GM23338 (cell line): ENCODE results near the gene NCKAP5. TPM values are rescaled to one million over a fixed set of nuclear protein-coding genes. Genes with fewer than 3 reads are reported as not detected.

ENCODE experiments used
- ATAC-seq: fragments of 200-7000 bp; cut with Tn5 transposase; 3 replicates; pipeline ENCODE4 v1.9.1; 2020
- DNase-seq: peaks from one replicate; pipeline ENCODE4 v3.0.0-alpha.2; 2015; ENCODE audit warnings: low spot score
- H2AFZ ChIP-seq: fragments of 200-600 bp; sonication (generic); 2 replicates; pipeline ENCODE4 v1.8.0; 2016; ENCODE audit warnings: antibody characterized with exemption, mild to moderate bottlenecking, moderate library complexity
- H3F3A ChIP-seq: fragments of 200-600 bp; sonication (generic); replicated peaks from 2 replicates; pipeline ENCODE4 v1.8.0; 2017; ENCODE audit warnings: antibody characterized with exemption, mixed run types, low read depth
- H3K27ac ChIP-seq: fragments of 200-600 bp; sonication (generic); 2 replicates; pipeline ENCODE4 v1.6.1; 2016; ENCODE audit warnings: low read depth
- H3K27me3 ChIP-seq: fragments of 200-600 bp; sonication (generic); 2 replicates; pipeline ENCODE4 v1.8.0; 2016; ENCODE audit warnings: mild to moderate bottlenecking, mixed run types, moderate library complexity; ENCODE audit not compliant: insufficient read depth
- H3K36me3 ChIP-seq: fragments of 200-600 bp; sonication (generic); 2 replicates; pipeline ENCODE4 v1.8.0; 2016; ENCODE audit warnings: mild to moderate bottlenecking; ENCODE audit not compliant: insufficient read depth
- H3K4me1 ChIP-seq: fragments of 200-600 bp; sonication (generic); 2 replicates; pipeline ENCODE4 v1.8.0; 2016; ENCODE audit warnings: mild to moderate bottlenecking, moderate library complexity; ENCODE audit not compliant: insufficient read depth
- H3K4me2 ChIP-seq: fragments of 200-600 bp; sonication (generic); 2 replicates; pipeline ENCODE4 v1.7.1; 2017; ENCODE audit warnings: mixed run types
- H3K4me3 ChIP-seq: fragments of 200-600 bp; sonication (generic); 2 replicates; pipeline ENCODE4 v1.6.1; 2016; ENCODE audit warnings: mixed run types
- H3K79me2 ChIP-seq: fragments of 200-600 bp; sonication (generic); replicated peaks from 2 replicates; pipeline ENCODE4 v1.8.0; 2017; ENCODE audit warnings: mild to moderate bottlenecking; ENCODE audit not compliant: insufficient read depth
- H3K9me2 ChIP-seq: fragments of 200-600 bp; sonication (generic); 2 replicates; pipeline ENCODE4 v1.8.0; 2017; ENCODE audit not compliant: insufficient read depth
- H4K20me1 ChIP-seq: fragments of 200-600 bp; sonication (generic); replicated peaks from 2 replicates; pipeline ENCODE4 v1.8.0; 2017; ENCODE audit warnings: mild to moderate bottlenecking; ENCODE audit not compliant: insufficient read depth
- H3K27ac Mint-ChIP-seq: 2 replicates; pipeline ENCODE4 v1.8.0; 2020; ENCODE audit warnings: inconsistent platforms, mild to moderate bottlenecking, moderate library complexity, mixed read lengths
- H3K27me3 Mint-ChIP-seq: 3 replicates; pipeline ENCODE4 v1.8.0; 2022; ENCODE audit warnings: low read depth, mild to moderate bottlenecking, moderate library complexity, mixed read lengths, inconsistent platforms; ENCODE audit not compliant: insufficient read depth, poor library complexity
- H3K36me3 Mint-ChIP-seq: 3 replicates; pipeline ENCODE4 v1.8.0; 2021; ENCODE audit warnings: low read depth, mild to moderate bottlenecking, inconsistent platforms, moderate library complexity, mixed read lengths
- H3K4me1 Mint-ChIP-seq: 3 replicates; pipeline ENCODE4 v1.8.0; 2020; ENCODE audit warnings: mild to moderate bottlenecking, inconsistent platforms, mixed read lengths
- H3K4me3 Mint-ChIP-seq: 3 replicates; pipeline ENCODE4 v1.8.0; 2021; ENCODE audit warnings: moderate library complexity, mild to moderate bottlenecking, inconsistent platforms, mixed read lengths
- H3K9me3 Mint-ChIP-seq: 3 replicates; pipeline ENCODE4 v1.8.0; 2020; ENCODE audit warnings: moderate library complexity, mild to moderate bottlenecking, inconsistent platforms, mixed read lengths
- CREB1 ChIP-seq: fragments of 250-450 bp; sonication (Bioruptor Pico); IDR thresholded peaks from 2 replicates; pipeline ENCODE4 v1.5.0; 2020; ENCODE audit warnings: low read depth, mild to moderate bottlenecking, moderate library complexity
- ETS1 ChIP-seq: IDR thresholded peaks from 2 replicates; pipeline ENCODE4 v1.6.1; 2016; ENCODE audit warnings: antibody characterized with exemption
- EZH2 ChIP-seq: fragments of 200-600 bp; sonication (generic); IDR thresholded peaks from one replicate; pipeline ENCODE4 v1.8.0; 2017; ENCODE audit warnings: antibody characterized with exemption, mild to moderate bottlenecking, low read depth; ENCODE audit not compliant: unreplicated experiment
- NANOG ChIP-seq: IDR thresholded peaks from 2 replicates; pipeline ENCODE4 v1.6.1; 2016; ENCODE audit warnings: antibody characterized with exemption, borderline replicate concordance
- POLR2AphosphoS5 ChIP-seq: IDR thresholded peaks from 2 replicates; pipeline ENCODE4 v1.6.1; 2016; ENCODE audit warnings: antibody characterized with exemption, low read depth
- REST ChIP-seq: IDR thresholded peaks from one replicate; pipeline ENCODE4 v1.6.1; 2018; ENCODE audit warnings: antibody characterized with exemption; ENCODE audit not compliant: unreplicated experiment
- STAT1 ChIP-seq: IDR thresholded peaks from one replicate; pipeline ENCODE4 v1.6.1; 2016; ENCODE audit warnings: antibody characterized with exemption; ENCODE audit not compliant: unreplicated experiment
- ZNF114 ChIP-seq: fragments of 250-450 bp; sonication (Bioruptor Pico); IDR thresholded peaks from 2 replicates; pipeline ENCODE4 v1.5.0; 2020; ENCODE audit warnings: mild to moderate bottlenecking, moderate library complexity
- ZNF462 ChIP-seq: fragments of 250-450 bp; sonication (Bioruptor Pico); IDR thresholded peaks from 2 replicates; pipeline ENCODE4 v1.5.0; 2020; ENCODE audit warnings: mild to moderate bottlenecking, moderate library complexity
- polyA plus RNA-seq: library from polyadenylated mRNA; unstranded; fragments of >200 nt; fragmentation: Nextera tagmentation; extraction: Ambion mirVana; gene quantifications from 2 replicates; pipeline ENCODE4 v1.2.1, GENCODE V29; 2016
- total RNA-seq: library from RNA; depleted of rRNA; stranded (reverse); fragments of >200 nt; shearing (Covaris generic); gene quantifications from 2 replicates; pipeline ENCODE4 v1.2.3, GENCODE V29; 2014

Gene NCKAP5
- total and polyA plus RNA-seq, 2 experiments from 2014 or later, result 0.34 to 0.73 TPM

GRCh38 chr2:133531382-133531781 is 36.9 kb downstream of the NCKAP5 start:
- TF ChIP-seq ETS1 (no peak), ZNF114 (CRISPR knock-in tag) (no peak), NANOG (no peak), CREB1 (no peak), REST (no peak)
- Mint-ChIP-seq H3K27me3 (peaks cover 2% of the 10 kb centered on the region), H3K4me3 (no peak overlapping the region), H3K4me1 (no peaks in the 10 kb centered on the region), H3K9me3 (no peaks in the 10 kb centered on the region), H3K36me3 (no peaks in the 10 kb centered on the region), H3K27ac (no peak overlapping the region)
- Histone ChIP-seq H3K4me2 (no peak overlapping the region), H3K27ac (no peak overlapping the region), H3K27me3 (0 out of 2 replicates have a peak, but pooled peaks cover 4% of the 10 kb centered on the region), H3K4me3 (no peak overlapping the region), H3K9me2 (no peaks in the 10 kb centered on the region), H2AFZ (no peak overlapping the region), H3F3A (no peaks in the 10 kb centered on the region), H3K79me2 (no peaks in the 10 kb centered on the region), H3K4me1 (no peaks in the 10 kb centered on the region), H4K20me1 (no peaks in the 10 kb centered on the region), H3K36me3 (no peaks in the 10 kb centered on the region)
- ATAC-seq, result no peak
- DNase-seq, result no peak

- no peaks in the 10 kb centered on the region for H3K4me1 ChIP-seq
- no peak overlapping the region for H3K4me2 ChIP-seq
- H3K79me2 ChIP-seq, result no peaks in the 10 kb centered on the region
- H3K9me2 ChIP-seq, result no peaks in the 10 kb centered on the region
- no peaks in the 10 kb centered on the region for H3K9me3 Mint-ChIP-seq
- H3K36me3 ChIP-seq, result no peaks in the 10 kb centered on the region
- H3K27ac ChIP-seq, result no peak overlapping the region
- DNase-seq (no peak), ATAC-seq (no peak)
- no peak overlapping the region for H3K27ac Mint-ChIP-seq
- H2AFZ ChIP-seq, result no peak overlapping the region
- H3K36me3 Mint-ChIP-seq, result no peaks in the 10 kb centered on the region
- no peaks in the 10 kb centered on the region; the same call in 1 of the 2 replicates for H4K20me1 ChIP-seq
- no peak overlapping the region for H3K4me3 Mint-ChIP-seq
- no peaks in the 10 kb centered on the region for H3K4me1 Mint-ChIP-seq
- H3K27me3 Mint-ChIP-seq, result peaks cover 2% of the 10 kb centered on the region
- no peak overlapping the region for H3K4me3 ChIP-seq
- H3K27me3 ChIP-seq, result peaks cover 9% of the 10 kb centered on the region
- H3F3A ChIP-seq, result no peaks in the 10 kb centered on the region
- TF ChIP-seq ETS1 (no peak), POLR2AphosphoS5 (no peak), STAT1 (no peak), CREB1 (no peak), EZH2 (no peak), ZNF462 (CRISPR knock-in tag) (no peak)
Observed at GRCh38 chr2:133530645-133531044, 37.6 kb downstream of the NCKAP5 start.
